NT2/D1 (cell line): ENCODE data around the gene OR56A5.

Experiments
- YY1 ChIP-seq: IDR thresholded peaks from 2 replicates; pipeline ENCODE4 v1.6.1; 2011; ENCODE audit not compliant: insufficient read length, insufficient read depth
- ZNF274 ChIP-seq: IDR thresholded peaks from 2 replicates; pipeline ENCODE4 v1.6.1; 2011; ENCODE audit warnings: mild to moderate bottlenecking, low read depth, low read length

DNA sequence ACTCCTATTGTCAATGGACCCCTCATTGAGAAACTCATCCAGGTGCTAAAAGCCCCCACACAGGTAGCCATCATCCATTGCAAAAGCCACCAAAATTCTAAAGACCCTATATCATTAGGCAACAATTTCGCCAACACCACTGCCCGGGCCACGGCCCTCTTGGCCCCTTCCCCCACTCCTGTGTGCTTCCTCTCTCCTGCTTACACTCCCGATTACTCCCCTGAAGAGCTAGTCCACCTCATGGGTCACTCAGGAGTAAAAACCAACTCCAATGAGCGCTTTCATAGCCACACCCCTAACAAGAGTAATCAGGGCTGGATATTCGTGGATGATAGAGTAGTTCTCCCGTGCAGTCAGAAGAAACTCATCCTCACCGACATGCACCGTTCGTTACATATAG lies 35.2 kb downstream of the OR56A5 start:
- no peak for TF ChIP-seq YY1
- TF ChIP-seq ZNF274: no peak
